H9 (cell line): ENCODE results near the gene HAND2. TPM values are rescaled to one million over a fixed set of nuclear protein-coding genes. Genes with fewer than 3 reads are reported as not detected.

ENCODE experiments used
- DNase-seq: peaks from one replicate; pipeline ENCODE4 v3.0.0-alpha.2; 2017
- H2AFZ ChIP-seq: one replicate; pipeline ENCODE4 v1.6.1; 2013; ENCODE audit warnings: mild to moderate bottlenecking, low read length, control low read depth, moderate library complexity
- H2AK5ac ChIP-seq: 2 replicates; pipeline ENCODE4 v1.6.1; 2013; ENCODE audit warnings: low read length, control low read depth, mixed read lengths; ENCODE audit not compliant: insufficient read length
- H2BK120ac ChIP-seq: one replicate; pipeline ENCODE4 v1.6.1; 2013; ENCODE audit warnings: low read depth, mild to moderate bottlenecking, low read length, control low read depth, inconsistent platforms; ENCODE audit not compliant: poor library complexity, severe bottlenecking
- H2BK12ac ChIP-seq: 2 replicates; pipeline ENCODE4 v1.6.1; 2013; ENCODE audit warnings: low read length, control low read depth, mixed read lengths, low read depth; ENCODE audit not compliant: insufficient read length
- H2BK15ac ChIP-seq: 2 replicates; pipeline ENCODE4 v1.6.1; 2013; ENCODE audit warnings: low read depth, low read length, control low read depth
- H2BK20ac ChIP-seq: one replicate; pipeline ENCODE4 v1.6.1; 2013; ENCODE audit warnings: low read depth, mild to moderate bottlenecking, low read length, control low read depth, inconsistent platforms; ENCODE audit not compliant: poor library complexity, severe bottlenecking
- H2BK5ac ChIP-seq: 2 replicates; pipeline ENCODE4 v1.6.1; 2013; ENCODE audit warnings: low read length, control low read depth, mixed read lengths; ENCODE audit not compliant: insufficient read length
- H3K14ac ChIP-seq: 2 replicates; pipeline ENCODE4 v1.6.1; 2013; ENCODE audit warnings: low read length, control low read depth; ENCODE audit not compliant: insufficient read depth
- H3K18ac ChIP-seq: 2 replicates; pipeline ENCODE4 v1.6.1; 2013; ENCODE audit warnings: low read depth, mild to moderate bottlenecking, mixed read lengths, low read length, control low read depth; ENCODE audit not compliant: insufficient read length
- H3K23ac ChIP-seq: 2 replicates; pipeline ENCODE4 v1.6.1; 2013; ENCODE audit warnings: low read length, control low read depth, mixed read lengths, low read depth; ENCODE audit not compliant: insufficient read length
- H3K23me2 ChIP-seq: 2 replicates; pipeline ENCODE4 v1.6.1; 2013; ENCODE audit warnings: low read depth, mild to moderate bottlenecking, mixed read lengths, low read length, control low read depth; ENCODE audit not compliant: insufficient read length, poor library complexity, severe bottlenecking
- H3K27ac ChIP-seq: 2 replicates; pipeline ENCODE4 v1.5.1; 2013; ENCODE audit warnings: low read length, control low read depth, mixed read lengths, low read depth; ENCODE audit not compliant: insufficient read length
- H3K27me3 ChIP-seq: 2 replicates; pipeline ENCODE4 v1.6.1; 2013; ENCODE audit warnings: low read length, control low read depth, inconsistent platforms; ENCODE audit not compliant: insufficient read depth
- H3K4ac ChIP-seq: 2 replicates; pipeline ENCODE4 v1.6.1; 2013; ENCODE audit warnings: low read depth, mild to moderate bottlenecking, control low read depth, inconsistent platforms, low read length, moderate library complexity
- H3K4me1 ChIP-seq: 2 replicates; pipeline ENCODE4 v1.6.1; 2013; ENCODE audit warnings: low read length, control low read depth, inconsistent platforms; ENCODE audit not compliant: insufficient read depth
- H3K4me2 ChIP-seq: 2 replicates; pipeline ENCODE4 v1.6.1; 2013; ENCODE audit warnings: low read length, control low read depth, mixed read lengths; ENCODE audit not compliant: insufficient read length, insufficient read depth
- H3K56ac ChIP-seq: 2 replicates; pipeline ENCODE4 v1.6.1; 2013; ENCODE audit warnings: low read depth, mild to moderate bottlenecking, mixed read lengths, low read length, control low read depth; ENCODE audit not compliant: insufficient read length
- H3K79me1 ChIP-seq: 2 replicates; pipeline ENCODE4 v1.6.1; 2013; ENCODE audit warnings: low read depth, mild to moderate bottlenecking, moderate library complexity, low read length, control low read depth, inconsistent platforms; ENCODE audit not compliant: insufficient read depth, poor library complexity, severe bottlenecking
- H3K79me2 ChIP-seq: 2 replicates; pipeline ENCODE4 v1.6.1; 2013; ENCODE audit warnings: low read length, control low read depth, inconsistent platforms; ENCODE audit not compliant: insufficient read depth
- H3K9ac ChIP-seq: 2 replicates; pipeline ENCODE4 v1.6.1; 2013; ENCODE audit warnings: low read length, control low read depth, mixed read lengths; ENCODE audit not compliant: insufficient read length; ENCODE audit errors: extremely low read depth
- H3K9me3 ChIP-seq: one replicate; pipeline ENCODE4 v1.6.1; 2013; ENCODE audit warnings: low read depth, low read length, inconsistent platforms; ENCODE audit not compliant: control insufficient read depth
- H3T11ph ChIP-seq: one replicate; pipeline ENCODE4 v1.6.1; 2013; ENCODE audit warnings: mild to moderate bottlenecking, low read length, control low read depth, inconsistent platforms
- H4K20me1 ChIP-seq: one replicate; pipeline ENCODE4 v1.6.1; 2013; ENCODE audit not compliant: control insufficient read depth, insufficient read length, insufficient read depth
- H4K5ac ChIP-seq: 2 replicates; pipeline ENCODE4 v1.6.1; 2013; ENCODE audit warnings: low read depth, mild to moderate bottlenecking, mixed read lengths, low read length, control low read depth; ENCODE audit not compliant: insufficient read length
- H4K8ac ChIP-seq: replicated peaks from 2 replicates; pipeline ENCODE4 v1.6.1; 2013; ENCODE audit warnings: low read length, control low read depth, mixed read lengths, low read depth; ENCODE audit not compliant: insufficient read length
- H4K91ac ChIP-seq: 2 replicates; pipeline ENCODE4 v1.6.1; 2013; ENCODE audit warnings: low read depth, mild to moderate bottlenecking, moderate library complexity, mixed read lengths, low read length, control low read depth; ENCODE audit not compliant: insufficient read length
- H3K27ac Mint-ChIP-seq, 3 experiments: 2 replicates in 2 of 3; 3 replicates in 1 of 3; pipeline ENCODE4 v1.8.0; 2020 to 2021; ENCODE audit warnings: mixed read lengths in 3 of 3, mild to moderate bottlenecking in 1 of 3, moderate library complexity in 1 of 3
- H3K27me3 Mint-ChIP-seq: 2 replicates; pipeline ENCODE4 v1.8.0; 2021; ENCODE audit warnings: low read depth, mild to moderate bottlenecking, moderate library complexity, mixed read lengths
- H3K36me3 Mint-ChIP-seq, 3 experiments: 2 replicates in 2 of 3; 3 replicates in 1 of 3; pipeline ENCODE4 v1.8.0; 2020 to 2021; ENCODE audit warnings: low read depth in 3 of 3, mixed read lengths in 3 of 3; ENCODE audit not compliant: insufficient read depth in 1 of 3
- H3K4me1 Mint-ChIP-seq, 2 experiments: 2 replicates each; pipeline ENCODE4 v1.8.0; 2020; ENCODE audit warnings: mixed read lengths in 2 of 2
- H3K4me3 Mint-ChIP-seq, 2 experiments: 2 replicates in 1 of 2; 3 replicates in 1 of 2; pipeline ENCODE4 v1.8.0; 2020 to 2021; ENCODE audit warnings: mild to moderate bottlenecking in 2 of 2, mixed read lengths in 2 of 2, moderate library complexity in 1 of 2
- H3K9me3 Mint-ChIP-seq, 2 experiments: 2 replicates in 1 of 2; 3 replicates in 1 of 2; pipeline ENCODE4 v1.8.0; 2020; ENCODE audit warnings: mild to moderate bottlenecking in 2 of 2, mixed read lengths in 2 of 2, moderate library complexity in 1 of 2
- WGBS: extraction: QIAGEN DNeasy Blood & Tissue Kit; methylation state at CpG from one replicate; pipeline ENCODE4 v1.1.7; 2013; ENCODE audit warnings: missing lambda C conversion rate, low lambda C conversion rate, mixed read lengths; ENCODE audit not compliant: insufficient read length; ENCODE audit errors: extremely low coverage; 5-methylcytosine and 5-hydroxymethylcytosine counted together
- total RNA-seq: library from RNA; stranded (reverse); gene quantifications from 2 replicates; pipeline ENCODE4 v1.2.1, GENCODE V29; 2021
- TF ChIP-seq, protein P1 (sequence below): fragments of 200-600 bp; sonication (generic); conservative IDR thresholded peaks from 3 replicates; pipeline ENCODE4 v1.8.0; 2021; ENCODE audit warnings: antibody characterized with exemption, mild to moderate bottlenecking

Gene HAND2
- total RNA-seq, 1 experiment from 2014 or later: not detected

- H2AK5ac ChIP-seq: no peak overlapping the region
- H3K9me3 Mint-ChIP-seq: peaks cover 7 to 23% of the 10 kb centered on the region in 2 experiments; a peak in 3 of 5 replicates
- H3K27ac Mint-ChIP-seq: no peak overlapping the region
- no peak for DNase-seq
- H3K4ac ChIP-seq: no peak overlapping the region
- no peak overlapping the region for H3K23ac ChIP-seq
- H2BK15ac ChIP-seq: no peak overlapping the region
- no peaks in the 10 kb centered on the region; the same call in 1 of the 2 replicates for H3K4me1 ChIP-seq
- no peak overlapping the region for H2AFZ ChIP-seq
- WGBS: no CpG with 5 or more reads among the region's 27 CpGs
- no peak overlapping the region for H3K14ac ChIP-seq
- H3K27me3 Mint-ChIP-seq: peaks cover 100% of the 10 kb centered on the region
- no peak overlapping the region for H3K9ac ChIP-seq
- no peaks in the 10 kb centered on the region for H3K79me1 ChIP-seq
- TF ChIP-seq, protein P1, sequence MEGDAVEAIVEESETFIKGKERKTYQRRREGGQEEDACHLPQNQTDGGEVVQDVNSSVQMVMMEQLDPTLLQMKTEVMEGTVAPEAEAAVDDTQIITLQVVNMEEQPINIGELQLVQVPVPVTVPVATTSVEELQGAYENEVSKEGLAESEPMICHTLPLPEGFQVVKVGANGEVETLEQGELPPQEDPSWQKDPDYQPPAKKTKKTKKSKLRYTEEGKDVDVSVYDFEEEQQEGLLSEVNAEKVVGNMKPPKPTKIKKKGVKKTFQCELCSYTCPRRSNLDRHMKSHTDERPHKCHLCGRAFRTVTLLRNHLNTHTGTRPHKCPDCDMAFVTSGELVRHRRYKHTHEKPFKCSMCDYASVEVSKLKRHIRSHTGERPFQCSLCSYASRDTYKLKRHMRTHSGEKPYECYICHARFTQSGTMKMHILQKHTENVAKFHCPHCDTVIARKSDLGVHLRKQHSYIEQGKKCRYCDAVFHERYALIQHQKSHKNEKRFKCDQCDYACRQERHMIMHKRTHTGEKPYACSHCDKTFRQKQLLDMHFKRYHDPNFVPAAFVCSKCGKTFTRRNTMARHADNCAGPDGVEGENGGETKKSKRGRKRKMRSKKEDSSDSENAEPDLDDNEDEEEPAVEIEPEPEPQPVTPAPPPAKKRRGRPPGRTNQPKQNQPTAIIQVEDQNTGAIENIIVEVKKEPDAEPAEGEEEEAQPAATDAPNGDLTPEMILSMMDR: no peak
- no peak overlapping the region for H4K5ac ChIP-seq
- H4K8ac ChIP-seq: no peak overlapping the region
- H3K56ac ChIP-seq: no peak overlapping the region
- peak overlapping the region in 1 of 2 experiments; percentile 82; a peak in 3 of 5 replicates for H3K4me3 Mint-ChIP-seq
- H4K20me1 ChIP-seq: peaks cover 2% of the 10 kb centered on the region
- no peak overlapping the region for H2BK5ac ChIP-seq
- H3K9me3 ChIP-seq: no peaks in the 10 kb centered on the region
- H4K91ac ChIP-seq: no peak overlapping the region
- peaks cover 45 to 70% of the 10 kb centered on the region in 2 experiments for H3K4me1 Mint-ChIP-seq
- no peak overlapping the region for H2BK12ac ChIP-seq
- no peaks in the 10 kb centered on the region for H3K79me2 ChIP-seq
- no peak overlapping the region for H3K18ac ChIP-seq
- H3K4me2 ChIP-seq: peak overlapping the region; percentile 41
- H3K23me2 ChIP-seq: peaks cover 3% of the 10 kb centered on the region
- H3K36me3 Mint-ChIP-seq: no peaks in the 10 kb centered on the region; a peak in 2 of 7 replicates
- no peak overlapping the region for H2BK120ac ChIP-seq
- H3T11ph ChIP-seq: no peak overlapping the region
- H2BK20ac ChIP-seq: no peak overlapping the region
- peaks cover 99% of the 10 kb centered on the region for H3K27me3 ChIP-seq
- H3K27ac ChIP-seq: no peak overlapping the region
These were observed 8.4 kb downstream of the HAND2 start for GRCh38 chr4:173521467-173522159.
